ENCODE results near the gene BCR. TPM values are rescaled to one million over a fixed set of nuclear protein-coding genes. Genes with fewer than 3 reads are reported as not detected.

The BCR gene
- 17.3 to 23.6 TPM (median 18.3 TPM) in 5 replicates for total RNA-seq (2022; extraction: Qiagen RNA extraction)

DNA sequence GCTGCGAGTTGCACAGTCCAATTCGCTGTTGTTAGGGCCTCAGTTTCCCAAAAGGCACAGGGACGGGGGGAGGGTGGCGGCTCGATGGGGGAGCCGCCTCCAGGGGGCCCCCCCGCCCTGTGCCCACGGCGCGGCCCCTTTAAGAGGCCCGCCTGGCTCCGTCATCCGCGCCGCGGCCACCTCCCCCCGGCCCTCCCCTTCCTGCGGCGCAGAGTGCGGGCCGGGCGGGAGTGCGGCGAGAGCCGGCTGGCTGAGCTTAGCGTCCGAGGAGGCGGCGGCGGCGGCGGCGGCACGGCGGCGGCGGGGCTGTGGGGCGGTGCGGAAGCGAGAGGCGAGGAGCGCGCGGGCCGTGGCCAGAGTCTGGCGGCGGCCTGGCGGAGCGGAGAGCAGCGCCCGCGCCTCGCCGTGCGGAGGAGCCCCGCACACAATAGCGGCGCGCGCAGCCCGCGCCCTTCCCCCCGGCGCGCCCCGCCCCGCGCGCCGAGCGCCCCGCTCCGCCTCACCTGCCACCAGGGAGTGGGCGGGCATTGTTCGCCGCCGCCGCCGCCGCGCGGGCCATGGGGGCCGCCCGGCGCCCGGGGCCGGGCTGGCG, at the start of gene BCR:
Gene BCR (plus strand): TSS at position 209 of the 592 bp plus-strand sequence. CDS start 452 bp downstream, outside the sequence.

DNA sequence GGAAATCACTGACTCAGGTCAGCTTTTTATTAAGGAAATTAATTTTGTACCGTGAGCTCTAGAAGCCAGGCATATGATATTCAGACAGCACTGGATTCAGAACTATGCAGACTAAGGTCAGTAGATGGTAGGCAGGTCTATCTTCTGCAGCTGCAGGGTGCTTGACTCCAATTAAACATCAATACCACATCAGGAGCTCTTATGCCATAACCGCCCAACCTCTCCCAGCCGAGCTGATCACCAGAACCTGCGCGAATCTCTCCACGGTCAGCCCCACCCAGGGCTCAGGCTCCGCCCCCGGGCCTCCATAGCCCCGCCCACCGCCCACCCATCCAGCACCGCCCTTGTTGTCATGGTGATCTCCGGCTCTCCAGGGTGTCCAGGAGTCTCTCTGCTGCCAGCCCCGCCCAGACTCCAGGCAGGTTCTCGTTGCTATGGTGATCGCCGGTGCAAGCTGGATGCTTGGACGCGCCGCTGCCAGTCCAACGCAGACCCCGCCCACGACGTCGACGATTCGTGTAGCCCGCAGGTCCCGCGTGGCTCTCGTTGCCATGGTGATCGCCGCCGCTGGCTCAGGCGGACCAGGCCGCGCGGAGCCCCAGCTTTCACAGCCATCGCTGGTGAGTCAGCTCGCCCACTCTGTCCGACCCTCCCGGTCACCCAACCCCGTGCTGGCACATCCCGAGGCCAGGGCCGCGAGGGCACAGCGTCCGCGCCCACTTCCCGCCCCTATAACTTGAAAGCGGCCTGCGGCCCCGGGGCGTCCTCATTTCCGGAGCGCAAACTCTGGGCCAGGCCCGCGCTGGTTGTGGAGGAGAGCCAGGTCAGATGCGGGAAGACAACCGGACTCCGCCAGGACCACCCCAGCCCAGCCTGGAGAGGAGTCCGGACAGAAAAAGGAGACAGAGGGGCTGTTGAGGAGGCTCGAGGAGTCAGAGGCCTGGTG, 35.1 kb upstream of the BCR start, which contains the start of gene RAB36:
Gene RAB36 (plus strand): TSS at position 546 of the 946 bp plus-strand sequence. CDS start 1,140 bp downstream, outside the sequence.

Other genes starting within 250 kb of the BCR start
- 1.7 to 3.4 TPM (median 2.9 TPM) in 5 replicates for gene GNAZ, start 110.0 kb upstream of the BCR start, total RNA-seq (2022; extraction: Qiagen RNA extraction)
- 0.61 to 1.2 TPM (median 1.1 TPM) in 5 replicates for gene RSPH14, start 38.5 kb upstream of the BCR start, total RNA-seq (2022; extraction: Qiagen RNA extraction)
- gene RAB36, start 35.0 kb upstream of the BCR start, total RNA-seq (2022; extraction: Qiagen RNA extraction), result 6.1 to 8.3 TPM (median 7.7 TPM) in 5 replicates

All from A549 treated with dexamethasone at 1 μM for 4 hours (cell line).